Right atrium auricular region (tissue), 2 donors: Measurements from ENCODE around the gene SMPDL3B. TPM values are rescaled to one million over a fixed set of nuclear protein-coding genes. Genes with fewer than 3 reads are reported as not detected.
A peak's percentile ranks its signal among the peaks of the same experiment; 100 is the strongest.

ENCODE experiments used
- DNase-seq: peaks from one replicate; pipeline ENCODE4 v3.0.0-alpha.2; 2019; ENCODE audit warnings: low spot score
- H3K27ac ChIP-seq, 2 donors: fragments of 200-600 bp; sonication (generic); 1 replicate in 1 of 2; 2 replicates in 1 of 2; pipeline ENCODE4 v1.5.1; 2016 to 2019
- H3K27me3 ChIP-seq, 2 donors: fragments of 200-600 bp; sonication (generic); one replicate each; pipeline versions ENCODE4 v1.5.1 to v1.6.0; 2017 to 2019
- H3K36me3 ChIP-seq: fragments of 200-600 bp; sonication (generic); one replicate; pipeline ENCODE4 v1.5.1; 2016
- H3K4me1 ChIP-seq, 2 donors: fragments of 200-600 bp; sonication (generic); one replicate each; pipeline versions ENCODE4 v1.5.1 to v1.6.0; 2017 to 2019
- H3K4me3 ChIP-seq, 2 donors: fragments of 200-600 bp; sonication (generic); 1 replicate in 1 of 2; 2 replicates in 1 of 2; pipeline ENCODE4 v1.5.1; 2017 to 2019; ENCODE audit warnings: mild to moderate bottlenecking in 1 of 2, moderate library complexity in 1 of 2
- H3K9me3 ChIP-seq, 2 donors: fragments of 200-600 bp; sonication (generic); one replicate each; pipeline ENCODE4 v1.5.1; 2019
- total RNA-seq, 2 donors: library from RNA; depleted of rRNA; stranded (reverse); fragments of >200 nt; gene quantifications; one replicate each; pipeline ENCODE4 v1.1.0, GENCODE V29; 2016
- TF ChIP-seq, protein P1 (sequence below), 2 donors: fragments of 200-600 bp; sonication (generic); IDR thresholded peaks; one replicate each; pipeline ENCODE4 v1.5.1; 2019; ENCODE audit warnings: antibody characterized with exemption in 2 of 2

The SMPDL3B gene
- total RNA-seq, 2 donors from 2014 or later = 0.78 to 6.7 TPM

- H3K27ac ChIP-seq = no peak overlapping the region
- H3K9me3 ChIP-seq = no peaks in the 10 kb centered on the region
- H3K27me3 ChIP-seq = no peaks in the 10 kb centered on the region
- H3K4me1 ChIP-seq = peaks cover 0 to 14% of the 10 kb centered on the region in 2 donors
- H3K4me3 ChIP-seq = no peak overlapping the region
- DNase-seq = no peak
- TF ChIP-seq, protein P1, sequence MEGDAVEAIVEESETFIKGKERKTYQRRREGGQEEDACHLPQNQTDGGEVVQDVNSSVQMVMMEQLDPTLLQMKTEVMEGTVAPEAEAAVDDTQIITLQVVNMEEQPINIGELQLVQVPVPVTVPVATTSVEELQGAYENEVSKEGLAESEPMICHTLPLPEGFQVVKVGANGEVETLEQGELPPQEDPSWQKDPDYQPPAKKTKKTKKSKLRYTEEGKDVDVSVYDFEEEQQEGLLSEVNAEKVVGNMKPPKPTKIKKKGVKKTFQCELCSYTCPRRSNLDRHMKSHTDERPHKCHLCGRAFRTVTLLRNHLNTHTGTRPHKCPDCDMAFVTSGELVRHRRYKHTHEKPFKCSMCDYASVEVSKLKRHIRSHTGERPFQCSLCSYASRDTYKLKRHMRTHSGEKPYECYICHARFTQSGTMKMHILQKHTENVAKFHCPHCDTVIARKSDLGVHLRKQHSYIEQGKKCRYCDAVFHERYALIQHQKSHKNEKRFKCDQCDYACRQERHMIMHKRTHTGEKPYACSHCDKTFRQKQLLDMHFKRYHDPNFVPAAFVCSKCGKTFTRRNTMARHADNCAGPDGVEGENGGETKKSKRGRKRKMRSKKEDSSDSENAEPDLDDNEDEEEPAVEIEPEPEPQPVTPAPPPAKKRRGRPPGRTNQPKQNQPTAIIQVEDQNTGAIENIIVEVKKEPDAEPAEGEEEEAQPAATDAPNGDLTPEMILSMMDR (IDR thresholded peaks at IDR 0.05) = no peak
- peaks cover 24% of the 10 kb centered on the region for H3K36me3 ChIP-seq
Measured at GRCh38 chr1:27967106-27967883, 32.5 kb downstream of the SMPDL3B start.

- peaks cover 24% of the 10 kb centered on the region for H3K36me3 ChIP-seq
- H3K27ac ChIP-seq = peak overlapping the region in 1 of 2 donors; percentile 48
- no peaks in the 10 kb centered on the region for H3K9me3 ChIP-seq
- peaks cover 0 to 14% of the 10 kb centered on the region in 2 donors for H3K4me1 ChIP-seq
- no peak overlapping the region for H3K4me3 ChIP-seq
- no peaks in the 10 kb centered on the region for H3K27me3 ChIP-seq
- DNase-seq = no peak
- TF ChIP-seq, protein P1 (IDR thresholded peaks at IDR 0.05) = no peak
Measured at GRCh38 chr1:27967884-27968466, 33.2 kb downstream of the SMPDL3B start.

DNA sequence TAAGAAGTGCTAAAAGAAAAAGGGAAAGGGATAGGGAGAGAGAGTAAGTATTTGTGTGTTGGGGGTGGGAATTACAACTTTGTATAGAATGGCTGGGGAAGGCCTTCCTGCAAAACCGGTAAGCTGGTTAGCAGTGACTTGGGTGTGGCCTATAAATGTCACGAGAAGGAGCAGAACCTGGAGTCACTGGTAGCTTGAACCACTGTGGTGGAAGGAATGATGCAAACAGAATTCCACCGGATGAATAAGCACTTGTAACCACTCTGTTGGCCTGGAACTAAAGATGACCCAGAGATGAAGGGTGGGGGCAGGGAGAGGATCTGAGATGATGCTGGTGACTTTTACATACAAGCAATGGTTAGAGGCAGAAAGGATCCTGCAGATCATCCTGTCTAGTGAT, 33.9 kb downstream of the SMPDL3B start:
- H3K4me1 ChIP-seq = peaks cover 0 to 14% of the 10 kb centered on the region in 2 donors
- peak; percentile 58 for DNase-seq
- H3K4me3 ChIP-seq = no peak overlapping the region
- H3K27me3 ChIP-seq = no peaks in the 10 kb centered on the region
- peak overlapping the region in 1 of 2 donors; percentile 48 for H3K27ac ChIP-seq
- H3K9me3 ChIP-seq = no peaks in the 10 kb centered on the region
- H3K36me3 ChIP-seq = peaks cover 23% of the 10 kb centered on the region
- TF ChIP-seq, protein P1 (IDR thresholded peaks at IDR 0.05) = no peak

- H3K27ac ChIP-seq = peak overlapping the region in 1 of 2 donors; percentile 46
- TF ChIP-seq, protein P1 (IDR thresholded peaks at IDR 0.05) = no peak
- H3K36me3 ChIP-seq = peaks cover 16% of the 10 kb centered on the region
- H3K9me3 ChIP-seq = no peaks in the 10 kb centered on the region
- DNase-seq = peak; percentile 69
- H3K4me1 ChIP-seq = peaks cover 0 to 14% of the 10 kb centered on the region in 2 donors
- no peaks in the 10 kb centered on the region for H3K27me3 ChIP-seq
- no peak overlapping the region for H3K4me3 ChIP-seq
Measured at GRCh38 chr1:27970401-27970800, 35.6 kb downstream of the SMPDL3B start.

DNA sequence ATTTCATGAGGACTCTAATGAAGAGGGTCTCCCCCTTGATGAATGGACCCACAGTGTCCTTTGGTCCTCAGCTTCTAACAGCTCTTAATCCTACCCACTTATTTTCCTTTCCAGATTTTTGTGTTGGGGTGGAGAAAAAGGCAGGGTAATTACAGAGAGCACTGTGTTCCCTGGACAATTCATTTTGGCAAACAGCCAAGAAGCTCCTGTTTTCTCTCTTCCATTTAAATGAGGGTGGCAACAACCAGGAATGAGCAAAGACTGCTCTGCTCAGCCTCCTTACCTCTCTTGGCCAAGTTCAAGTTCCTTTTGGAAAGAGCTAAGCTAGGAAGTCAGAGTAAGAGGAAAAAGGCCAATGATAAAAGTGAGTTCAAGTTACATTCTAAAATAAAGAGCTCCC, 36.9 kb downstream of the SMPDL3B start:
- H3K9me3 ChIP-seq = no peaks in the 10 kb centered on the region
- no peaks in the 10 kb centered on the region for H3K27me3 ChIP-seq
- H3K4me1 ChIP-seq = peaks cover 0 to 14% of the 10 kb centered on the region in 2 donors
- no peak for DNase-seq
- H3K36me3 ChIP-seq = peaks cover 16% of the 10 kb centered on the region
- H3K4me3 ChIP-seq = no peak overlapping the region
- peak overlapping the region in 1 of 2 donors; percentile 33 for H3K27ac ChIP-seq
- TF ChIP-seq, protein P1 (IDR thresholded peaks at IDR 0.05) = no peak
